Stimulated activated CD8-positive, alpha-beta memory T cell treated with anti-CD3 and anti-CD28 coated beads, Interleukin-7, amount 100 ng/mL, for 4 hours (primary cell): ENCODE measurements around the gene CYB5A.

ENCODE experiments used
- DNase-seq, 2 donors: peaks; one replicate each; pipeline ENCODE4 v3.0.0-alpha.2; 2020; ENCODE audit warnings: low read depth in 2 of 2

The CYB5A gene

GRCh38 chr18:74248595-74248994, 43.2 kb downstream of the CYB5A start:
- no peak for DNase-seq

GRCh38 chr18:74248189-74248588, 43.6 kb downstream of the CYB5A start:
- DNase-seq: no peak

GRCh38 chr18:74244554-74244953, 47.2 kb downstream of the CYB5A start:
- DNase-seq: no peak

GRCh38 chr18:74243127-74243526, 48.6 kb downstream of the CYB5A start:
- no peak for DNase-seq

- DNase-seq: no peak
Observed at GRCh38 chr18:74242438-74243096, 49.2 kb downstream of the CYB5A start.

GRCh38 chr18:74241970-74242369, 49.8 kb downstream of the CYB5A start:
- DNase-seq: no peak

GRCh38 chr18:74241426-74241825, 50.3 kb downstream of the CYB5A start:
- no peak for DNase-seq

- DNase-seq: no peak
Observed at GRCh38 chr18:74239567-74239966, 52.2 kb downstream of the CYB5A start.

GRCh38 chr18:74234326-74235171, 57.2 kb downstream of the CYB5A start:
- no peak for DNase-seq

- no peak for DNase-seq
Observed at GRCh38 chr18:74233933-74234325, 57.8 kb downstream of the CYB5A start.

- no peak for DNase-seq
Observed at GRCh38 chr18:74230922-74231714, 60.6 kb downstream of the CYB5A start.

- no peak for DNase-seq
Observed at GRCh38 chr18:74229891-74230290, 61.9 kb downstream of the CYB5A start.

- no peak for DNase-seq
Observed at GRCh38 chr18:74229005-74229404, 62.8 kb downstream of the CYB5A start.

GRCh38 chr18:74228312-74228711, 63.5 kb downstream of the CYB5A start:
- no peak for DNase-seq

- DNase-seq: no peak
Observed at GRCh38 chr18:74226666-74227065, 65.1 kb downstream of the CYB5A start.

GRCh38 chr18:74226156-74226555, 65.6 kb downstream of the CYB5A start:
- no peak for DNase-seq

- no peak for DNase-seq
Observed at GRCh38 chr18:74225193-74225840, 66.4 kb downstream of the CYB5A start.

GRCh38 chr18:74222710-74223494, 68.9 kb downstream of the CYB5A start:
- DNase-seq: no peak

GRCh38 chr18:74221081-74221480, 70.7 kb downstream of the CYB5A start:
- DNase-seq: no peak

GRCh38 chr18:74219056-74219455, 72.7 kb downstream of the CYB5A start:
- DNase-seq: no peak

- no peak for DNase-seq
Observed at GRCh38 chr18:74217476-74218143, 74.2 kb downstream of the CYB5A start.
